ENCODE data around the gene B4GALNT2. TPM values are rescaled to one million over a fixed set of nuclear protein-coding genes. Genes with fewer than 3 reads are reported as not detected.

B4GALNT2 gene
- total and polyA plus RNA-seq, 2 of the 8 experiments (the other 6 are each of a cell fraction or from before 2014, with no cell fraction given), result not detected

GRCh38 chr17:49210158-49211029, 77.8 kb downstream of the B4GALNT2 start, which contains the start of the genes ABI3 and GNGT2:
TSS of gene ABI3 (plus strand) at chr17:49210707. CDS start at chr17:49210725, 18 bp downstream.
TSS of gene GNGT2 (minus strand) at chr17:49210574. CDS start at chr17:49207422, 3,152 bp downstream.
- H2BK12ac ChIP-seq (ENCODE audit: low read depth, low read length), result peak within 1 kb of the TSS; percentile 39; the same call in 1 of the 2 replicates
- H2BK15ac ChIP-seq (ENCODE audit: low read length), result peak within 1 kb of the TSS; percentile 99
- ChIA-PET POLR2A (ENCODE audit: partially characterized antibody) (interaction anchor here (1.0 to 1.9 kb wide), 4 partner anchors 10 to 17 kb away, joined by 3 to 6 read pairs (median 4); no protein-coding TSS in a partner anchor), CTCF (ENCODE audit: partially characterized antibody) (interaction anchor here (0.6 to 1.7 kb wide), 2 partner anchors 17 to 99 kb away, joined by 3 to 6 read pairs; no protein-coding TSS in a partner anchor)
- no peak within 1 kb of the TSS for H3K14ac ChIP-seq (ENCODE audit: insufficient read length)
- H3K18ac ChIP-seq (ENCODE audit: extremely low read depth, low read length), result peak within 1 kb of the TSS; percentile 78
- H3K27ac ChIP-seq (ENCODE audit: low read depth, low read length), result 0 out of 2 replicates have a peak within 1 kb of the TSS, but pooled peaks have one; percentile 12
- H2AFZ ChIP-seq (ENCODE audit: low read length), result peak within 1 kb of the TSS; percentile 81
- FAIRE-seq (no peak), DNase-seq (ENCODE audit: low read depth in 1 of 2, low spot score in 2 of 2) (peak in 1 of 2 experiments; percentile 60)
- H2AK5ac ChIP-seq (ENCODE audit: low read depth, low read length), result peak within 1 kb of the TSS; percentile 69; the same call in 1 of the 2 replicates
- H3K36me3 ChIP-seq (ENCODE audit: control insufficient read depth in 2 of 4, insufficient read depth in 4 of 4, low read length in 3 of 4), result no peaks in the 10 kb centered on the region
- WGBS, 2 experiments (ENCODE audit: extremely low coverage in 1 of 2, insufficient coverage in 1 of 2, insufficient read length in 1 of 2, insufficient replicate concordance in 2 of 2, low coverage in 1 of 2, low lambda C conversion rate in 2 of 2, missing lambda C conversion rate in 1 of 2), result 64% methylated on average over 16 of the region's 22 CpGs; no CpG with 5 or more reads in 1 of the 2 experiments
- peaks cover 0 to 3% (median 0%) of the 10 kb centered on the region in 4 experiments; a peak in 2 of 7 replicates for H3K27me3 ChIP-seq (replicated peaks in 1 of 4; ENCODE audit: control insufficient read depth in 3 of 4, extremely low read depth in 1 of 4, insufficient read depth in 3 of 4, low read length in 3 of 4)
- peak within 1 kb of the TSS in 1 of 4 experiments; percentile 23; a peak in 3 of 8 replicates for H3K4me3 ChIP-seq (ENCODE audit: extremely low read depth in 1 of 4, insufficient read depth in 2 of 4, low read depth in 3 of 4, low read length in 4 of 4)
- H3K4ac ChIP-seq (replicated peaks; ENCODE audit: insufficient read length, low read depth, low read length), result peak within 1 kb of the TSS; percentile 46
- H3K9me3 ChIP-seq (ENCODE audit: insufficient read depth in 2 of 2, low read depth in 1 of 2, low read length in 1 of 2), result no peaks in the 10 kb centered on the region
- no peak within 1 kb of the TSS; a peak in 1 of 7 replicates for H3K9ac ChIP-seq (replicated peaks in 1 of 4; ENCODE audit: extremely low read depth in 1 of 4, low read depth in 3 of 4, low read length in 3 of 4)
- peaks cover 5 to 19% (median 13%) of the 10 kb centered on the region in 4 experiments for H3K4me1 ChIP-seq (replicated peaks in 1 of 4; ENCODE audit: control insufficient read depth in 3 of 4, insufficient read depth in 4 of 4, low read length in 3 of 4)
- H3K79me2 ChIP-seq (ENCODE audit: control insufficient read depth in 1 of 2, insufficient read depth in 2 of 2, low read length in 2 of 2), result no peaks in the 10 kb centered on the region
- no peak within 1 kb of the TSS for H2BK120ac ChIP-seq (replicated peaks; ENCODE audit: low read depth, low read length)
- H3K4me2 ChIP-seq (ENCODE audit: insufficient read depth in 1 of 2, low read depth in 2 of 2, low read length in 2 of 2), result peak within 1 kb of the TSS; percentile 50 to 59
- H3K23ac ChIP-seq (ENCODE audit: insufficient read length), result no peak within 1 kb of the TSS
- no peaks in the 10 kb centered on the region for H3K79me1 ChIP-seq (ENCODE audit: low read depth, low read length)
- no peaks in the 10 kb centered on the region for H3K23me2 ChIP-seq (ENCODE audit: low read depth, low read length)
- no peak within 1 kb of the TSS for H4K5ac ChIP-seq (ENCODE audit: insufficient read length, low read depth, low read length)
- H4K91ac ChIP-seq (replicated peaks; ENCODE audit: insufficient read length, low read length), result no peak within 1 kb of the TSS
- H2BK5ac ChIP-seq (ENCODE audit: low read depth, low read length), result peak within 1 kb of the TSS; percentile 44; the same call in 1 of the 2 replicates
- no peak within 1 kb of the TSS; the same call in 1 of the 2 replicates for H4K8ac ChIP-seq (ENCODE audit: extremely low read depth, insufficient read depth, low read length)
- peak within 1 kb of the TSS; percentile 93; the same call in 1 of the 2 replicates for H2BK20ac ChIP-seq (ENCODE audit: low read length)
- H3K56ac ChIP-seq (replicated peaks; ENCODE audit: insufficient read length, low read depth, low read length), result no peak within 1 kb of the TSS
- no peaks in the 10 kb centered on the region for H4K20me1 ChIP-seq (replicated peaks in 1 of 2; ENCODE audit: control insufficient read depth in 1 of 2, insufficient read depth in 2 of 2, low read length in 2 of 2)
- TF ChIP-seq HDAC2 (IDR thresholded peaks at IDR 0.05; ENCODE audit: borderline replicate concordance in 1 of 2, low read depth in 2 of 2, low read length in 2 of 2), result no peak
- no peak for TF ChIP-seq GABPA (IDR thresholded peaks at IDR 0.05; ENCODE audit: borderline replicate concordance, insufficient read depth, low read length)
- no peak for TF ChIP-seq JUND (IDR thresholded peaks at IDR 0.05; ENCODE audit: low read length)
- peak; percentile 49; the same call in 1 of the 2 replicates for TF ChIP-seq TAF1 (IDR thresholded peaks at IDR 0.05; ENCODE audit: low read depth, low read length)
- TF ChIP-seq CHD2 (IDR thresholded peaks at IDR 0.05; ENCODE audit: low read length), result no peak
- TF ChIP-seq TEAD4 (IDR thresholded peaks at IDR 0.05; ENCODE audit: low read depth, low read length), result no peak
- TF ChIP-seq BRCA1 (IDR thresholded peaks at IDR 0.05; ENCODE audit: low read depth, low read length), result no peak
- TF ChIP-seq RFX5 (IDR thresholded peaks at IDR 0.05; ENCODE audit: borderline replicate concordance, low read depth, low read length), result no peak
- no peak for TF ChIP-seq HDAC6 (IDR thresholded peaks at IDR 0.05; ENCODE audit: low read depth, low read length)
- no peak for TF ChIP-seq RNF2 (IDR thresholded peaks at IDR 0.05; ENCODE audit: borderline replicate concordance, low read depth, low read length, missing control alignments, poor library complexity, severe bottlenecking)
